Small intestine (tissue), 7 donors: ENCODE results near the gene NUP62. TPM values are rescaled to one million over a fixed set of nuclear protein-coding genes. Genes with fewer than 3 reads are reported as not detected.

Experiments used
- DNase-seq, 2 donors: peaks; one replicate each; pipeline versions ENCODE4 v3.0.0 to v3.0.0-alpha.2; 2013
- FAIRE-seq: peaks from 2 replicates; lab custom pipeline; 2012; peaks lifted over from hg19 to GRCh38; lab: Jason Lieb, UNC
- H3K27ac ChIP-seq, 3 donors: one replicate each; pipeline ENCODE4 v1.5.1; 2013; ENCODE audit warnings: low read length in 2 of 3, mild to moderate bottlenecking in 2 of 3, control low read depth in 1 of 3, inconsistent platforms in 1 of 3, low read depth in 1 of 3, moderate library complexity in 1 of 3
- H3K27me3 ChIP-seq, 3 donors: one replicate each; pipeline ENCODE4 v1.6.1; 2013; ENCODE audit warnings: low read length in 3 of 3, inconsistent platforms in 1 of 3; ENCODE audit not compliant: control insufficient read depth in 3 of 3, insufficient read depth in 3 of 3
- H3K36me3 ChIP-seq, 3 donors: one replicate each; pipeline ENCODE4 v1.6.1; 2013; ENCODE audit warnings: low read length in 3 of 3, inconsistent platforms in 1 of 3, low read depth in 1 of 3, mild to moderate bottlenecking in 1 of 3, moderate library complexity in 1 of 3; ENCODE audit not compliant: control insufficient read depth in 3 of 3, insufficient read depth in 2 of 3
- H3K4me1 ChIP-seq, 3 donors: one replicate each; pipeline ENCODE4 v1.6.1; 2013; ENCODE audit warnings: low read length in 2 of 3, inconsistent platforms in 1 of 3, low read depth in 1 of 3, mild to moderate bottlenecking in 1 of 3, moderate library complexity in 1 of 3; ENCODE audit not compliant: control insufficient read depth in 3 of 3, insufficient read depth in 2 of 3
- H3K4me3 ChIP-seq, 3 donors: one replicate each; pipeline ENCODE4 v1.5.1; 2013; ENCODE audit warnings: low read length in 3 of 3, control low read depth in 1 of 3, inconsistent platforms in 1 of 3, low read depth in 1 of 3, mild to moderate bottlenecking in 1 of 3, moderate library complexity in 1 of 3
- H3K9me3 ChIP-seq, 2 donors: one replicate each; pipeline ENCODE4 v1.6.1; 2013; ENCODE audit warnings: low read depth in 1 of 2, low read length in 1 of 2; ENCODE audit not compliant: control insufficient read depth in 2 of 2, insufficient read depth in 1 of 2
- WGBS, 3 donors: extraction: QIAGEN DNeasy Blood & Tissue Kit; methylation state at CpG; one replicate each; pipeline ENCODE4 v1.1.7; 2013; 5-methylcytosine and 5-hydroxymethylcytosine counted together
- polyA plus RNA-seq, 4 donors: library from polyadenylated mRNA; stranded (reverse) in 3 of 4; unstranded in 1 of 4; fragments of 200-250 nt in 3 of 4; fragments of 120-200 nt in 1 of 4; gene quantifications; one replicate each; pipeline versions ENCODE4 v1.2.1 to v1.2.3, GENCODE V29; 2013
- donor health status: healthy with polysubstance abuse.
- donor health status: control.
- donor health status: control.
- donor health status: Bipolar disorder and iron deficiency.
- donor health status: healthy.

Gene NUP62
- polyA plus RNA-seq, 4 donors, result 20.5 to 44.0 (median 27.9) TPM

DNA sequence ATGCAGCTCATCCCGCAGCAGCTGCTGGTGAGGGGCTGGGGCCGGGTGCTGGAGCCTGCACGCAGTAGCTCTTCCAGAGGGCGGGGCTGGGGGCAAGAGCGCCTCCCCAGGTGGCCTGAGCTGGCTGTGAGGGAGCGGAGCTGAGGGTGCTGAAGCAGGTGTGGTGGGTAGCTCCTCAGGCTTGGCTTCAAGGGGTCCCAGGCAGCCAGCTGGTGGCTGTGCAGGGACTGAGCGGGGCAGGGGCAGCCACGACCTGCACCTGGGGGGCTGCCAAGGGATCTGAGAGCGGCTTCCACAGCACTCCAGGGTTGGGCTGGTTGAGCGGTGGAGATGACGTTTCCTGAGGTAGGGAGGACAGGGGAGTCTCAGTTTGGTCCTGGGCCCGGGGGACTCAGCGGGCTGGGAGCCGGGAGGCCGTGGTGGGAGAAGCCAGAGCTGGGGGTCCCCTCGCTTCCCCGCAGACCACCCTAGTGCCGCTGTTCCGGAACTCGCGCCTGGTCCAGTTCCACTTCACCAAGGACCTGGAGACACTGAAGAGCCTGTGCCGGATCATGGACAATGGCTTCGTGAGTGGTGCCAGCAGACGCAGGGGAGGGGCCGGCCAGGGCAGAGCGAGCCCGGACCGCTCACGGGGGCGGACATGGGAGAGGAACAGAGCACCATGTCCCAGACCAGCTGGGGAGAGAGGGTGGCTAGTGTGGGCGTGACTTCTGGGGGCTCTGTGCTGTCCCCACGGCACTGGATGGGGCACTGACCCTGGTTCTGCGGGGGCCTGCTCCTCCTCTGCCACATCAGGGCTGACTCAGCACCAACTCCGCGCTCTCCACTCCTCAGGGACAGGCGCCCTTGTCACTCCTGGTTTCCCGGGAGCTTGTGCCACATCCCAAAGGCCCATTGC is 71.0 kb downstream of the NUP62 start:
- FAIRE-seq (no peak), DNase-seq (no peak)
- Histone ChIP-seq H3K27me3 (no peaks in the 10 kb centered on the region), H3K9me3 (no peaks in the 10 kb centered on the region), H3K4me3 (no peak overlapping the region), H3K27ac (no peak overlapping the region), H3K36me3 (peaks cover 7 to 96% (median 21%) of the 10 kb centered on the region in 3 donors), H3K4me1 (peaks cover 0 to 11% (median 0%) of the 10 kb centered on the region in 3 donors)
- 87 to 90% (median 89%) methylated on average over 28 to 37 of the region's 37 CpGs for WGBS, 3 donors

DNA sequence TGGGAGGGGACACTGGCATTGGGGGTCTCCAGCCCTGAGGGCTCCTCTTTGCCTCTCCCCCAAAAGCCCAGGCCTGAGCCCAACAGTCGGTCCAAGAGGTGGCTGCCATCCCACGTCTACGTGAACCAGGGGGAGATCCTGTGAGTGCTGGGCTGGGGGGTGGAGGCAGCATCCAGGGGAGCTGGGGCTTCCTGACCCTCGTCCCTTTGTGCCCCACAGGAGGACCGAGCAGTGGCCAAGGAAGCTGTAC is 71.5 kb downstream of the NUP62 start:
- no peak for FAIRE-seq
- Histone ChIP-seq H3K27me3 (no peaks in the 10 kb centered on the region), H3K27ac (no peak overlapping the region), H3K9me3 (no peaks in the 10 kb centered on the region), H3K36me3 (peaks cover 7 to 92% (median 18%) of the 10 kb centered on the region in 3 donors), H3K4me1 (peaks cover 0 to 14% (median 0%) of the 10 kb centered on the region in 3 donors), H3K4me3 (no peak overlapping the region)
- WGBS, 3 donors, result 82 to 94% (median 82%) methylated on average over 5 of the region's 5 CpGs
- DNase-seq, result no peak

DNA sequence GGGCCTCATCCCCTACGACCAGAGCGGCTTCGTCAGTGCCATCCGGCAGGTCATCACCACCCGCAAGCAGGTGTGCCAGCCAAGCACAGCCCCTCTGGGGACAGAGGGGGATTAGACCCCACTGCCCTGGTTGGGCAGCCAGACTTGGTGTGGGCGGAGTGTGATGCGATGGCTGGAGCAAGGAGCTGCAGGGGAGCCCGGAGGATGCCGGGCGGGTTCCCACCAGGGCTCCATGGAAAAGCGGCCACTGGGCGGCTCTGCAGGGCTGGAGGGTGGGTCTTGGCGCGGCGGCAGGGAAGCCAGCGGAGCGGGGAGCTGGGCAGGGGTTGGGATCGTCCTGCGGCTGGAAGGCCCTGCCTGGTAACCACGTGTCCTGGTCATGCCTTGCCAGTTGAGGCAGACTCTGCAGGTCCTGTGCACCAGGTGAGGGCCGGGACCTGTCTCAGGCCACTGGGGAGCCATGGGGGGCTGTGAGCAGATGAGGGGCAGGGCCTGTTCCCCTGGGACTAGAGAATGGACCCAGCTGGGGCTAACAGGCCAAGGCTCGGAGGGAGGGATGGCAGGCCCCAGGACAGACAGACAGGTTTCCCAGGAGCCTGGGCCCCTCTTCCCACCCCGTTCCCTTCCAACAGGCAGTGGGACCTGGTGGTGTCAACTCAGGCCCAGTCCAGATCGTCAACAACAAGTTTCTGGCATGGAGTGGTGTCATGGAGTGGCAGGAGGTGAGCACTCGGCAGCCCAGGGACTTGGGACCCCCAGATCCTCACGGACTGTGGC is 72.1 kb downstream of the NUP62 start:
- FAIRE-seq, result no peak
- Histone ChIP-seq H3K27me3 (no peaks in the 10 kb centered on the region), H3K4me3 (no peak overlapping the region), H3K9me3 (no peaks in the 10 kb centered on the region), H3K27ac (no peak overlapping the region), H3K36me3 (peaks cover 7 to 88% (median 18%) of the 10 kb centered on the region in 3 donors), H3K4me1 (peaks cover 0 to 19% (median 0%) of the 10 kb centered on the region in 3 donors)
- WGBS, 3 donors, result 91 to 92% (median 91%) methylated on average over 25 to 26 of the region's 26 CpGs
- DNase-seq, result no peak

Other genes with a start within 250 kb of the NUP62 start
- 1 to 10 TPM in 1 of 4 donors, under 1 TPM in 2, not detected in 1; 0.27 to 2.7 (median 0.84) TPM for gene ADM5, start 239.9 kb downstream of the NUP62 start, polyA plus RNA-seq
- 1 to 10 TPM in 2 of 4 donors, not detected in 2; 1.9 to 4.5 TPM for gene CPT1C, start 238.4 kb downstream of the NUP62 start, polyA plus RNA-seq
- under 1 TPM in 3 of 4 donors, not detected in 1; 0.07 to 0.54 (median 0.28) TPM for gene TSKS, start 166.2 kb downstream of the NUP62 start, polyA plus RNA-seq
- 10 to 100 TPM; 34.7 to 58.8 (median 53.6) TPM for gene AP2A1, start 162.5 kb downstream of the NUP62 start, polyA plus RNA-seq
- gene FUZ, start 116.2 kb downstream of the NUP62 start, polyA plus RNA-seq, result 10 to 100 TPM in 2 of 4 donors, 1 to 10 TPM in 2; 4.1 to 21.0 (median 10.0) TPM
- gene MED25, start 111.2 kb downstream of the NUP62 start, polyA plus RNA-seq, result 10 to 100 TPM; 26.7 to 58.7 (median 41.2) TPM
- 100 to 1,000 TPM in 2 of 4 donors, 10 to 100 TPM in 2; 71.4 to 137 (median 88.0) TPM for gene PTOV1, start 78.3 kb downstream of the NUP62 start, polyA plus RNA-seq
- gene PNKP, start 61.9 kb downstream of the NUP62 start, polyA plus RNA-seq, result 10 to 100 TPM; 45.9 to 57.0 (median 49.7) TPM
- gene AKT1S1, start 52.1 kb downstream of the NUP62 start, polyA plus RNA-seq, result 10 to 100 TPM; 30.6 to 54.9 (median 37.5) TPM
- 10 to 100 TPM; 23.6 to 52.6 (median 36.4) TPM for gene TBC1D17, start 51.8 kb downstream of the NUP62 start, polyA plus RNA-seq
- 1 to 10 TPM in 3 of 4 donors, not detected in 1; 1.0 to 3.8 (median 1.3) TPM for gene IL4I1, start 32.6 kb downstream of the NUP62 start, polyA plus RNA-seq
- gene ATF5, start 299 bp downstream of the NUP62 start, polyA plus RNA-seq, result 10 to 100 TPM; 40.2 to 51.7 (median 46.6) TPM
- gene SIGLEC11, start 31.7 kb upstream of the NUP62 start, polyA plus RNA-seq, result 10 to 100 TPM in 1 of 4 donors, 1 to 10 TPM in 1, under 1 TPM in 2; 0.45 to 37.2 (median 0.80) TPM
- 10 to 100 TPM; 39.8 to 63.3 (median 48.9) TPM for gene VRK3, start 95.9 kb upstream of the NUP62 start, polyA plus RNA-seq
- 1 to 10 TPM; 1.6 to 7.2 (median 2.3) TPM for gene ZNF473, start 96.5 kb upstream of the NUP62 start, polyA plus RNA-seq
- gene IZUMO2, start 233.8 kb upstream of the NUP62 start, polyA plus RNA-seq, result under 1 TPM in 1 of 4 donors, not detected in 3; 0.09 TPM